GM19324 (cell line): ENCODE data around the gene PSD4.

Experiments
- ATAC-seq: cut with Tn5 transposase; IDR thresholded peaks from one replicate; pipeline ENCODE4 v1.9.1; 2021; ENCODE audit warnings: mild to moderate bottlenecking, moderate library complexity; ENCODE audit not compliant: unreplicated experiment, low FRiP score

PSD4 gene

GRCh38 chr2:113182471-113183260 is 8.9 kb downstream of the PSD4 start:
- ATAC-seq: no peak

GRCh38 chr2:113183264-113183663 is 9.5 kb downstream of the PSD4 start:
- ATAC-seq: no peak

- ATAC-seq: no peak
Observed at GRCh38 chr2:113183703-113184102, 9.9 kb downstream of the PSD4 start.

- ATAC-seq: no peak
Observed at GRCh38 chr2:113184531-113185230, 10.9 kb downstream of the PSD4 start.

- ATAC-seq: no peak
Observed at GRCh38 chr2:113185664-113186432, 12.1 kb downstream of the PSD4 start.

- ATAC-seq: no peak
Observed at GRCh38 chr2:113186433-113186796, 12.6 kb downstream of the PSD4 start.

GRCh38 chr2:113187771-113188170 is 14.0 kb downstream of the PSD4 start:
- ATAC-seq: no peak

GRCh38 chr2:113190871-113191270 is 17.1 kb downstream of the PSD4 start:
- no peak for ATAC-seq

GRCh38 chr2:113192459-113193100 is 18.8 kb downstream of the PSD4 start:
- no peak for ATAC-seq

GRCh38 chr2:113195923-113196501 is 22.2 kb downstream of the PSD4 start:
- ATAC-seq: no peak

GRCh38 chr2:113196839-113197238 is 23.1 kb downstream of the PSD4 start:
- ATAC-seq: no peak

GRCh38 chr2:113197347-113198047 is 23.7 kb downstream of the PSD4 start:
- ATAC-seq: no peak

GRCh38 chr2:113198048-113198789 is 24.4 kb downstream of the PSD4 start:
- ATAC-seq: no peak

GRCh38 chr2:113198790-113199612 is 25.2 kb downstream of the PSD4 start:
- ATAC-seq: no peak

GRCh38 chr2:113200236-113200635 is 26.5 kb downstream of the PSD4 start:
- no peak for ATAC-seq

GRCh38 chr2:113200736-113201490 is 27.1 kb downstream of the PSD4 start:
- no peak for ATAC-seq

GRCh38 chr2:113201496-113202304 is 27.9 kb downstream of the PSD4 start:
- no peak for ATAC-seq
